RWPE1 (cell line): ENCODE data around the gene RAPGEFL1.
"Not testable (repeated sequence)": the region's sequence is repeated elsewhere in the genome, so short reads cannot be mapped to it uniquely, and the experiment has no call there.

Experiments used
- CTCF ChIA-PET: fragments of 350-600 bp; sonication (Branson Sonifier 250); formaldehyde crosslinking; extraction: SDS; loops from one replicate; lab custom pipeline; 2021; lab: Yijun Ruan, JAX
- POLR2A ChIA-PET: fragments of 400-600 bp; formaldehyde crosslinking; extraction: SDS; loops from one replicate; lab custom pipeline; 2020; ENCODE audit warnings: antibody characterized with exemption; ENCODE audit not compliant: low non-redundant PET; lab: Yijun Ruan, JAX
- DNase-seq: peaks from one replicate; pipeline ENCODE4 v3.0.0; 2012; ENCODE audit warnings: low spot score
- H3K27ac ChIP-seq: fragments of 450-650 bp; 2 replicates; pipeline ENCODE4 v1.5.1; 2017
- CTCF ChIP-seq: fragments of 450-650 bp; conservative IDR thresholded peaks from 2 replicates; pipeline ENCODE4 v1.5.1; 2017; ENCODE audit warnings: low read depth, mild to moderate bottlenecking

RAPGEFL1 gene

GRCh38 chr17:40198576-40198975, 21.3 kb downstream of the RAPGEFL1 start:
- DNase-seq = no peak
- CTCF ChIA-PET = no interaction called here
- POLR2A ChIA-PET = interaction anchor here (0.6 kb wide), 2 partner anchors 14 to 87 kb away, joined by 5 read pairs; no protein-coding TSS in a partner anchor
- H3K27ac ChIP-seq = no peak overlapping the region
- no peak for TF ChIP-seq CTCF

DNA sequence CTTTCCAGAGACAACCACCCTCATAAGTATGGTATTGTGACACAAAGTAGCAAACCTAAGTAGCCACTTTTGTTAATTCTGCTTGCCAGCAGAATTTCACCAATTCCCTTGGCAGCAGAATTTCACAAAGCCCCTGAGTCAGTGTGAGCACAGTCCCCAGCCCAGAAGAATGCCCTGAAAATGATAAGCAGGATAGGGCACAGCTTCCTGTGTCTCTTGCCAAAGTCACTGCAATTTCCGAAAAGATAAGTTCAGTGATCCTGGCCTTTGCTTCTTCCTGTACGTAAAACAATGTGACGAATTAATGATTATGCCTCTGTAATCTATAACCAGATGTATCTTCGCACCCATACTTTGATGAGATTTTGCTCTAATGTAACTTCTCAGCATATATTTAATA, 25.9 kb downstream of the RAPGEFL1 start:
- no peak for DNase-seq
- TF ChIP-seq CTCF = no peak
- no peak overlapping the region for H3K27ac ChIP-seq
- ChIA-PET CTCF (interaction anchor here (0.6 to 1.4 kb wide), 6 partner anchors 13 to 1532 kb away, joined by 3 to 7 read pairs (median 4); no protein-coding TSS in a partner anchor), POLR2A (no interaction called here)

DNA sequence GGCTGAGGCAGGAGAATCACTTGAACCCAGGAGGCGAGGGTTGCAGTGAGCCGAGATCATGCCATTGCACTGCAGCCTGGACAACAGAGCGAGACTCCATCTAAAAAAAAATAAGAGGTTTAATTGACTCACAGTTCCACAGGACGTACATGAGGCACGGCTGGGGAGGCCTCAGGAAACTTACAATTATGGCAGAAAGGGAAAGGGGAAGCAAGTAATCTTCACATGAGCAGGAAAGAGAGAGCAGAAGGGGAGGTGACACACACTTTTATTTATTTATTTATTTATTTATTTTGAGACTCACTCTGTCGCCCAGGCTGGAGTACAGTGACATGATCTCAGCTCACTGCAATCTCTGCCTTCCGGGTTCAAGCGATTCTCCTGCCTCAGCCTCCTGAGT, 28.9 kb downstream of the RAPGEFL1 start:
- DNase-seq, CTCF ChIA-PET, POLR2A ChIA-PET, H3K27ac ChIP-seq: not testable (repeated sequence)

- POLR2A ChIA-PET = no interaction called here
- CTCF ChIA-PET = no interaction called here
- no peak for DNase-seq
- TF ChIP-seq CTCF = no peak
- H3K27ac ChIP-seq = no peak overlapping the region
These were observed 32.3 kb downstream of the RAPGEFL1 start for GRCh38 chr17:40209404-40210093.

- DNase-seq, H3K27ac ChIP-seq, POLR2A ChIA-PET: not testable (repeated sequence)
- CTCF ChIA-PET = interaction anchor here (0.7 kb wide), 1 partner anchor 32 kb away, joined by 3 read pairs; no protein-coding TSS in a partner anchor
These were observed 36.6 kb downstream of the RAPGEFL1 start for GRCh38 chr17:40213914-40214313.

DNA sequence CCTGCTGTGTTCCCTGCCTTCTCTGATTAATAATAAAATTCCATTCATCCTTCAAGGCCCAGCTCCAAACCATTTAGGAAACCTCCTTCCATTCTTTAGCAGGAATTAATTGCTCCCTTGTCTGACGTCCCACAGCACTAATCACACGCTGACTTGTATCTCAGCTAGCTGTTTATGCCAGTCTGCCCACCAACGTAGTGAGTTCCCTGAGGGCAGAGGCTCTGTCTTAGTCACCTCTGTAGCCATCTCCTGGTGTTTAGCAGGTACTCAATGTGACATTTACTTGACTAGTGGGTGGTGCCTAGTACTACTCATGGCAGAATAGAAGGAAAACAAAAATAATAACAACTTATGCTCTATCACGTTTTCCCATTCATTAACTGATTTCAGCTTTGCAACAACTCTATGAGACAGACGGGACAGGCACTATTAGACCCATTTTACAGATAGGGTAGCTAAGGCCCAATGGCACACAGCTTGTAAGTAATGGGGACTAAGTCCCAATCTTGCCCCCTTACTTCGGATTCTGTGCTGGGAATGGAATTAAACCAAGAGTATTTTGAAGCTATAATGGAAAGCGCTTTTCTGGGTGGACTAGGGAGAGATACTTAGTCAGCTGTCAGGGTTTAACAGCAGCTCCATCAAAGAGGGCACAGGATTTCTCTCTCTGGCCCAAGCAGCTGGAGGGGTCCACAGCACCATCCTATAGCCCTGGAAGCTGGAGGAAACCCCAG, 40.9 kb downstream of the RAPGEFL1 start:
- POLR2A ChIA-PET = interaction anchor here (0.6 to 0.8 kb wide), 2 partner anchors 33 to 109 kb away, joined by 6 read pairs; no protein-coding TSS in a partner anchor

More for the DNA sequence above, 40.9 kb downstream of the RAPGEFL1 start:
- DNase-seq = no peak
- CTCF ChIA-PET = interaction anchor here (0.6 to 1.3 kb wide), 4 partner anchors 29 to 73 kb away, joined by 3 to 4 read pairs (median 4); no protein-coding TSS in a partner anchor
- H3K27ac ChIP-seq = peak overlapping the region; percentile 94
- TF ChIP-seq CTCF = no peak
